SK-N-MC (cell line): ENCODE measurements around the gene SPTSSA.

Experiments
- EZH2 ChIP-seq: fragments of 200-600 bp; sonication (generic); IDR thresholded peaks from one replicate; pipeline ENCODE4 v1.6.1; 2017; ENCODE audit warnings: antibody characterized with exemption
- FOXP2 ChIP-seq: optimal IDR thresholded peaks from 2 replicates; pipeline ENCODE3; 2011; ENCODE audit warnings: mild to moderate bottlenecking, moderate library complexity; ENCODE audit not compliant: insufficient read depth; ENCODE audit errors: extremely low read length, control extremely low read depth
- POLR2AphosphoS5 ChIP-seq: IDR thresholded peaks from 2 replicates; pipeline ENCODE4 v1.6.1; 2012; ENCODE audit warnings: mild to moderate bottlenecking, low read depth, low read length, borderline replicate concordance

DNA sequence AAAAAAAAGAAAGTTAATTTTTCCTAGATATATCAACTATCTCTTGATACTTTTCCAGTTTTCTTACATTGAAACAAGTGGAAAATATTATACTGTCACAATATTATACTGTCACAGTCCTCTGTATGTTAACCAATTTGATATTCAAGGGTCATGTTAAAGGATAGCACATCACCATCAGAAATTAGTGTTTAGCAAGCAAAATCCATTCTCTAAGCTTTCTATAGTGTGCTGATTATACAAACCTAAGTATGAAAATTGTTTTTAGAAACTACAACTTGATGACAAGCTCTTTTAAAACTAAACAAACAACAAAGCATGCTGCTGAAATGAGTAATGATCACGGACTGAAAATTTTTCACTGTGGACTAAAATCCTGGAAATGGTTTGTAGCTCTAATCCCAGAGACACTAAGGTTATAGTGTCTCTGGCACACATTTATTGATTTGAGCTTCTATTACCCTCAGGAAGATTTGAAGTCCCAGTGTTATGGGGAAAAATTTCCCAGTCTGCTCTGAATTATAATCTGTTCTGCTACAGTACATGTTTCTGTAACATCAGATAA, 9.7 kb downstream of the SPTSSA start:
- TF ChIP-seq EZH2 (no peak), POLR2AphosphoS5 (no peak), FOXP2 (no peak)
